ENCODE measurements around the gene COL4A3.

COL4A3 gene

GRCh38 chr2:227348324-227348723 lies 183.9 kb downstream of the COL4A3 start:
- no peak for DNase-seq

- DNase-seq, result no peak
Observed at GRCh38 chr2:227349989-227350612, 185.7 kb downstream of the COL4A3 start.

- no peak for DNase-seq
Observed at GRCh38 chr2:227351639-227352038, 187.2 kb downstream of the COL4A3 start.

- DNase-seq, result no peak
Observed at GRCh38 chr2:227360351-227360750, 195.9 kb downstream of the COL4A3 start.

- no peak for DNase-seq
Observed at GRCh38 chr2:227363756-227364155, 199.3 kb downstream of the COL4A3 start.

Measured in NCI-H446 treated with DMSO at 0.1 percent for 48 hours (cell line).